Activated CD4-positive, alpha-beta T cell treated with anti-CD3 and anti-CD28 coated beads, Interleukin-2, amount 50 U/mL, for 48 hours (primary cell): ENCODE measurements around the gene FKBP2.
"Not testable (repeated sequence)": the region's sequence is repeated elsewhere in the genome, so short reads cannot be mapped to it uniquely, and the experiment has no call there.

ENCODE experiments used
- DNase-seq, 2 experiments: peaks; one replicate each; pipeline ENCODE4 v3.0.0-alpha.2; 2020

Gene FKBP2

DNA sequence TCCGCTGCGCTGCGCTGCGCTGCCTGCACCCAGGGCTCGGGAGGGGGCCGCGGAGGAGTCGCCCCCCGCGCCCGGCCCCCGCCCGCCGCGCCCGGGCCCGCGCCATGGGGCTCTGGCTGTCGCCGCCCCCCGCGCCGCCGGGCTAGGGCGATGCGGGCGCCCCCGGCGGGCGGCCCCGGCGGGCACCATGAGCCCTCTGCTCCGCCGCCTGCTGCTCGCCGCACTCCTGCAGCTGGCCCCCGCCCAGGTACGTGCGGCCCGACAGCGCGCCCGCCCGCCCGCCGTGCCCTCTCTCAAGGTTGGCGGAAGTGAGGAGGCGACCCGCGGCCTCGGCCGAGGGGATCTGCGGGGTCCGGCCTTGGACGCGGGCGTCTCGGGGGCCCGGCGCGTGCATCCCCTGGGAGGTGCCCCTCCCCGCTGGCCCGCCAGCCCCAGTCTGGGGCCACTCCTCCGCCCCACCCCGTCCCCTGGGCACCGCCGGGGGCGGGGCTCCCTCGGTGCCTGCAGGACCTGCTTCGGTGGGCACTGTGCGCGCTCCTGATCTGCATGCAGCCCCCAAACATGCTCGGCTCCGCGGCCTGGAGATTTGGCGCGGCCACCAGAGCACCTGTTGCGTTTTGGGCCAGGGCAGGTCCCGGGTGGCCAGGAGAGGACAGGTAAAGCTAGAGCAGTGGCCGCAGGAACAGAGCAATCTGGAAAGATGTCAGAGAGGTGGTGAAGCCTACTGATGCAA lies 6.1 kb upstream of the FKBP2 start:
- peak; percentile 49 to 60 for DNase-seq

DNA sequence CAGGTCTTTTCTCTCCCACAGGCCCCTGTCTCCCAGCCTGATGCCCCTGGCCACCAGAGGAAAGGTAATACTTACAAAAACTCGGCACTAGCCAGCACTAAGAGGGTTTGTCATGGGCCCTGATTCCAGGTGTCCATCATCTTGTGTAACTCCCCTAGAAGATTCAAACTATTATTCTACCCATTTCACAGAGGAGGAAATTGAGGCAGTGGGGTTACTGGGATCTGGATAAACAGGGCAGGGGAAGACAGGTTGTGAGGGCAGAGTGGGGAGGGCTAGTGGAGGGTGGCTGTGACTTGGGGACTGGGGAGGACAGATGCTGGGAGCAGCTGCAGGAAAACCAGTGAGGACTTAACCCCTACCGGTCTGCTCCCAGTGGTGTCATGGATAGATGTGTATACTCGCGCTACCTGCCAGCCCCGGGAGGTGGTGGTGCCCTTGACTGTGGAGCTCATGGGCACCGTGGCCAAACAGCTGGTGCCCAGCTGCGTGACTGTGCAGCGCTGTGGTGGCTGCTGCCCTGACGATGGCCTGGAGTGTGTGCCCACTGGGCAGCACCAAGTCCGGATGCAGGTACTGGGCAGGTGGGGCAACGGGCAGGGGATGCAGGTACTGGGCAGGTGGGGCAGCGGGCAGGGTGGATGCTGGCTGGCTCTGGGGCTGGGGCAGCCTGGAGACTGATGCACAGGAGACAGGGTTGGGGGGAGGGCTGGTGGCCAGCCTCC lies 5.3 kb upstream of the FKBP2 start:
- DNase-seq: no peak

DNA sequence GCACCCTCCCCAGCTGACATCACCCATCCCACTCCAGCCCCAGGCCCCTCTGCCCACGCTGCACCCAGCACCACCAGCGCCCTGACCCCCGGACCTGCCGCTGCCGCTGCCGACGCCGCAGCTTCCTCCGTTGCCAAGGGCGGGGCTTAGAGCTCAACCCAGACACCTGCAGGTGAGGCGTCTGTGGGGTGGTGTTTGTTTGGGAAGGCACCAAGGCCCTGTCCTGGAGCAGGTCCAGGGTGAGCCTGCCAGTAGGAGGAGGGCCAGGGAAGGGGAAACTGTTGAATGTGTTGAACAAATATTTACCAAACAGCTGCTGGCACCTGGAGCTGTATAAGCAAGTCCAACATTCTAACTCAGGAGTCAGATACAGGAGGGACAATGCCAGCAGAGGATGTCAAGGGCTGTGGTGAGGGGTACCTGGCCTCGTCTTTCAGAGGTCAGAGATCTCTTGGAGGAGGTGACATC lies 3.4 kb upstream of the FKBP2 start:
- DNase-seq: no peak

DNA sequence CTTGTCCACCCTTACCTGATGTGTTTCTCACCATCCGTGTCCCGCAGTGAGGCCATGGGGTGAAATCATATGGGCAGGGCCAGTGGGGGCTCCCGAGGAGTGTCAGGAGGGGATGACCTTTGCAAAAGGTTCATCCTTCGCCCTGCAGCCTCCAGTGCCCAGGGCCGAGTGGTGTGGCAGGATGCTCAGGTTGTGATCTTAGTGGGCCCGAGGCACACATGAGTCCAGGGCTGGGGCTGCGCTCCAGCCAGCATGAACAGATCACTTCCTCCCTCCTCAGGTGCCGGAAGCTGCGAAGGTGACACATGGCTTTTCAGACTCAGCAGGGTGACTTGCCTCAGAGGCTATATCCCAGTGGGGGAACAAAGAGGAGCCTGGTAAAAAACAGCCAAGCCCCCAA lies 2.8 kb upstream of the FKBP2 start:
- no peak for DNase-seq

DNA sequence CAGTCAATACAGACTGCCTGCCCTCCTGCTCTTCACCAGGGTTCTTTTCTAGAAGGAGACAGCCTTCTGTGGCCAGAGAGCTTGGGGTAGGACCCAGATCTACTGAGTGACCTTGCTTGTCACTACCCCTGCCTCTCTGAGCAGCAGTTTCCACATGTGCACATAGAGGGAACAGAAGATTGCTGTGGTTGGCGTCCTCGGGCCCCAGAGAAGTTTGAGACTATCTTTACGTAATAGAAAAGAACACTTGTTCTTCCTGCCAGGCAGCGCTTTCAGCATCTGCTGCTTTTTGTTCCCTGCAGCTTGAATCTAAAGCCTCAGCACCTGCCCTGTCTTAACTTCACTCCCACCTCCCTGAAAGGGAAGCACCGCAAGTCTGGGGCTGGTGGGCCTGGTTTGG lies 1.9 kb upstream of the FKBP2 start:
- DNase-seq: no peak

DNA sequence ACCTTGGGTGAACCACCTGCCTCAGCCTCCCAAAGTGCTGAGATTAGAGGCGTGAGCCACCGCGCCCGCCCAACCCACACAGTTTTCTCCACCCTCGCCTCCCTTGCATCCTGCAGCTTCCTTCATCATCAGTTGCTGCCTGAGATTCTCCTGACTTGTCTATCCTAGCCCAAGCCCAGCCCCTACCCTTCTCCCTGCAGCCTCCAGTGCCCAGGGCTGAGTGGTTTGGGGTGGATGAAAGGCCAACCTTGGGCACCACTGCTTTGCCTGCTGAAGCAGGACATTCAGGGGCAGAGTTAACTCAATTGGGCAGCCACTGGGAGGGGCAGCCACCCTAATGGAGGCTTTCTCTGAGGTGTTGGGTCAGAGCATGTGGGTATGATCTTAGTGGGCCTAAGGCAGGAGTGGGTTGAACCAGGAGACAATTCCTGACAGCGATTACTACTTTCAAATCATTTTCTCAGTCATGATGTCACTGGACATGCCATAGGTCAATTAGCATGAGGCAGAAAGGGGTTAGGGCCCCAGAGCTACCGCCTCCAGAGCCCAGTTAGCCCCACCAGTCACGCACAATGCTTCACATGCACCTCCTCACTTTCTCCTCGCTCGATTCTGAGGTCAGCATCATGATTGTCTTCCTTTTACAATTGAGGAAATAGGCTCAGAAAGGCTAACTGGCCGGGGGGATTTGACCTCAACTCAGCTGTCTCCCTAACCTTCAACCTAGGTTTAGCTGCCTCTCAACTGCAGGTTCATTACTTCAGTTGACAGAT lies 1.0 kb upstream of the FKBP2 start:
- DNase-seq: peak; percentile 30 to 45

DNA sequence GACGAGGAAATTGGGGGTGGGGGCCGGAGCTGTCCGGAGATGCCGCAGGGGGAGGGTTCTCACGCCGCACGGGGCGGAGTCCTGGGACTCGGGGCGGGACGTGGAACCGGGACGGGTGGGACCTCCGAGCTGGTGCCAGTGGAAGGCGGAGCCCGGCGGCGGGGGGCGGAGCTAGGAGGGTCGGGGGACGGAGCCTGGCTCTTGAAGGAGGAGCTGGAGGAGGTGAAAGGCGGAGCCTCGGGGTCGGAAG lies 271 bp downstream of the FKBP2 start:
- peak; percentile 100 for DNase-seq

DNA sequence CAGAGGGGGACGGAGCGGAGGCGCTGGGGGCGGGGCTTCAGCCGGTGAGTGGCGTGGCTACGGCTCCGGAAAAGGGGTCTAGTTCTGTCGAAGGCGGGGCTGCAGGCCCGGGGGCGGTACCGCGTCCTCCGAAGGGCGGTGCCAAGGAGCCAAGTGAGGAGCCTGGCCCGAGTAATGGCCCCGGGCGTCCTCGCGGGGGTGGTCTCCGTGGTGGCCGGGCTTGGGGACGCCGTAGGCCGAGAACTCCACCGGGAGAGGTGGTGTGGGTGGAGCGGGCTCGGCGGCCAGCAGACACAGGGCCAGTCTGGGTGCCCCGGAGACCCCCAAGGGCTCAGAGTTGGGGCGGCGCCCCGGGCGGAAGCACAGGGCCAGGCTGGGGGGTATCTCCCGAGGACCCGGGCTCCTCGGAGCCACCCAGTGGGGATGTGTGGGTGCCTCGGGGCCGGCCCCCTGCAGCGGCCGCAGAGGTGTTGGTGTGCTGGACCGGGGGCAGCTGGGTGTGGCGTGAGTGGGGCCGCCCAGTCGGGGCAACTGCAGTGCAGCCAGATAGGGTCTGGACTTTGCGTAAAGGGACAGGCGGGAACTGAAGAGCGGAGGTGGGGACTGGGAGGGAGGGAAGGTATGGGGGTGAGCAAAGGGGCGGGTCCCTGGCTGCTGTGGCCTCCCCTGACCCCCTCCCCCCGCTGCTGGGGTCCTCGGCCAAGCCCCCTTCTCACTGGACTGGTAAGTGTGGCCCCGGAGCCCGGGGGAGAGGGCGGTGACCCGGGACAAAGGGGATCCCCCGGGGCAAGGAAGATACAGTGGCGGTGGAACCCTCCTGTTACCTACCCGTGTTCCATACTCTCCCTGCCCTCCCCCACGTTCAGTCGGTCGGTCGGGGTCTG lies 838 bp downstream of the FKBP2 start:
- DNase-seq: peak; percentile 34 to 47

DNA sequence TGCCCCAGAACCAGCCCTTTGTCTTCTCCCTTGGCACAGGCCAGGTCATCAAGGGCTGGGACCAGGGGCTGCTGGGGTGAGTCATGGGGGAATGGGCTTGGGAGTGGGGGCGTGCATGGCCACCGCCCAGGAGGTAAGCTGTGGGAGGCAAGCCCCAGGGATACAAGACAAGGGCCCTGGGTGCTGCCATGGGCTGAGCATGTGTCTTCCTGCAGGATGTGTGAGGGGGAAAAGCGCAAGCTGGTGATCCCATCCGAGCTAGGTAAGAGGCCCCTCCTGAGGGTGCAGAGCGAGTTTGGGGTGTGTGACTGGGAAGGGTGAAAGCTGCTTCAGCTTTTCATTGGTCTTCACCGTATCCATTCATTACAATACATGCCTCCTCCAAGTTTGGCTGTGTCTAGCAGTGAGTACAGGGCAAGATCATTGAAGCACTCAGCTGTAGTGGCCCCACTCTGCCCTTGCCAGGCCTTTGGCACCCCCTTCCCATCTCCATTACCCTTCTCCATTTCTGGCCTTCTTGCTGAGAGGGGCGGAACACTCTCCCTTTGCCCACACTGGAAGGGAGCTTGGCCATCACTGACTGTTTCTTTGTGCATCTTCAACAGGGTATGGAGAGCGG lies 2.5 kb downstream of the FKBP2 start:
- DNase-seq: no peak

DNA sequence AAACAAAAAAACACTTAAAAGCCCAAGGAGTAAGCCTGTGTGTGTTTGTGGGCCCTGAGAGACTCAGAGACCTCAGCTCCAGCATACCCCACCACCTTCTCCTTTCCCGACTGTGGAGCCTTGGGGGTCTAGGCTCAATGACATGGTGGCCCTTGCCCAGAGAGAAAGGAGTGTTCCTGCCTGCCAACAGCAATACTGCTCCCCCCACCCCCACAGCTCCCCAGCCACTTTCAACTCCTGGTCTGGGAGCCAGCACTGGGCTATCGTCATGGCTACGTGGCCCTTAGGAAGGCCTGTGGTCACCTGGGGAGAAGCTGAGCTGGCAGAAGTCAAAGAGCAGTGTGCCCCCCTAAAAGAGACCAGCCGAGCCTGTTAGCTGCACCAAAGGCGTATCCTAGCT lies 3.2 kb downstream of the FKBP2 start:
- DNase-seq: no peak

DNA sequence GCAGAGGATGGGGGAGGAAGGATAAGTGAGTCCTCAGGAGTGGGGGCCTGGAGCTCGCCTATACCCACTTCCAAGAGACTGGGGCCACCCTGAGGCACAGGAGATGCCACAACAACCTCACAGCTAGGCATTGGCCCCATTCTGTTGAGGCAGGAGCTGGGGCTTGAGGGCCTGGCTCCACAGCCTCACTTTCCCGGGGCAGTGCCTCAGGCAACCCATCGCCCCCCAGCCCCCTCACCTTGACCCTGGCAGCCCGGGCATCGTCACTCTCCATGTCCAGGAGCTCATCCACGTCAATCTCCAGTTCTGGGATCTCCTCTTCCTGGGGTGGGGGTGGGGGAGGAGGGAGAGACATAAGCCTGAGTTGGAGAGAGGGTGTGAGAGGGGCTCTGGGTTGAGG lies 4.1 kb downstream of the FKBP2 start:
- no peak for DNase-seq

DNA sequence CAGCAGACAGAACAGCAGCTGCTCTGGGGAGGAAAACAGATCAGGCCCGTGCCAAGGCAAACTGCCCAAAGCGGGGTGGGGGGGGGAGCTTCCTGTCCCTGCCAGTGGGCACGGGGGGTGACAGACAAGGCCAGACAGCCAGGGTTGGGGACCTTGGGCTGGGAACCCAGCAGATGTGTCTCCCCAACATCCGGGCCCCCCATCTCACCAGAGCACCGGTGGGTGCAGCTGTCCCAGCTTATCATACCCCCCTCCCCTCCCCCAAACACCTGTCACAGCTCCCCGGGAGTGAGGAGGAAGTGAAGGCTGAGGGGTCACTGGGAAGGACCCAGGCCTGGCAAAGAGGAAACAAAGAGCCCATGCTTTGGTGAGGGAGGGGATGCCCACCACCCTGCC lies 4.5 kb downstream of the FKBP2 start:
- DNase-seq: peak in 1 of 2 experiments; percentile 31

DNA sequence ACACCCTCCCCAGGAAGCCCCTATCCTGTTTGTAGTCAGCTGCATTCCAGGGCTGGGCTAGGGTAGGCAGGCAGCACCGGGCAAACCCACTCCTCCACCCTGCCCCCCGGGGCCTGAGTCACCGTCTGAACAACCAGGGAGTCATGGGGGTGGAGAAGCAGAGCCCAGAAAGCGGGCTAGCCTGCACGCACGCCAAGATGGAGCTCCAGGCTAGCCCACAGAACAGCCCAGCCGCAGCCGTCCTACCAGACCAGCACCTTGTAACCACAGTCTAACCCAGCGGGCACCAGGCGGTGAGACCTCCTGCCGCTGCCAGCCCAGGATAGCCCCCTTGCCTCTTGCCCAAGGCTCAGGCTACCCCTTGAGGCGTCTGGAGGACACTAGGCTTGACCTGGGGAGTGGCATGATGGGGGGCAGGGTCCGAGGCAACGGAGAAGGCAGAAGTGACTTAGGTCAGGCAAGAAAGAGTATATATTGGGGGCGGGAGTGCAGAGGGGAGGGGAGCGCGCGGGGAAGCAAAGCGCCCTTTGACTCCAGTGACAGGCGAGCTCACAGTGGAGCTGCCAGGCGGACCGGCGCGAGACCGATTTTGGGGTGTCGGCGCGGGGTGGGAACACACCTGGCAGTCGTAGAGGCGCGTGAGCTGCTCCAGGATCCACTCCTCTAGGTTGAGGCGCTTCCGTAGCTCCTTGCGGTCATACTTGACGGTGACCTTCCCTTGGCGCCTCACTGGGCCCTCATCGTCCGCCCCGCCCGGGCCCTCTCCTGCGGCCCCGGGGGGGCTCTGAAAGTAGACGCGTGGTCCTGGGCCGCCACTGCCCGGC lies 5.1 kb downstream of the FKBP2 start:
- peak; percentile 83 to 86 for DNase-seq

DNA sequence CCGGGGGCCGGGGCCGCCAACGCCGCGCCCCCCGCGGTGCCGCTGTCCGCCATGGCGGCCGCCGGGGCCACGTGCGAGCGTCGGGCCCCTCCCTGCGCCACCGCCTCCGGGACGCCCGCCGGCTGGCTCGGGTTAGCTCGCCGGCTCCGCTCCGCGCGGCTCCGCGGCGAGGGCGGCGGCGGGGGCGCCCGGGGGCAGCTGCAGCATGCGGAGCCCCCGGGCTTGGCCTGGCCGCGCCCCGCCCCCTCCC lies 5.7 kb downstream of the FKBP2 start:
- DNase-seq: not testable (repeated sequence)

DNA sequence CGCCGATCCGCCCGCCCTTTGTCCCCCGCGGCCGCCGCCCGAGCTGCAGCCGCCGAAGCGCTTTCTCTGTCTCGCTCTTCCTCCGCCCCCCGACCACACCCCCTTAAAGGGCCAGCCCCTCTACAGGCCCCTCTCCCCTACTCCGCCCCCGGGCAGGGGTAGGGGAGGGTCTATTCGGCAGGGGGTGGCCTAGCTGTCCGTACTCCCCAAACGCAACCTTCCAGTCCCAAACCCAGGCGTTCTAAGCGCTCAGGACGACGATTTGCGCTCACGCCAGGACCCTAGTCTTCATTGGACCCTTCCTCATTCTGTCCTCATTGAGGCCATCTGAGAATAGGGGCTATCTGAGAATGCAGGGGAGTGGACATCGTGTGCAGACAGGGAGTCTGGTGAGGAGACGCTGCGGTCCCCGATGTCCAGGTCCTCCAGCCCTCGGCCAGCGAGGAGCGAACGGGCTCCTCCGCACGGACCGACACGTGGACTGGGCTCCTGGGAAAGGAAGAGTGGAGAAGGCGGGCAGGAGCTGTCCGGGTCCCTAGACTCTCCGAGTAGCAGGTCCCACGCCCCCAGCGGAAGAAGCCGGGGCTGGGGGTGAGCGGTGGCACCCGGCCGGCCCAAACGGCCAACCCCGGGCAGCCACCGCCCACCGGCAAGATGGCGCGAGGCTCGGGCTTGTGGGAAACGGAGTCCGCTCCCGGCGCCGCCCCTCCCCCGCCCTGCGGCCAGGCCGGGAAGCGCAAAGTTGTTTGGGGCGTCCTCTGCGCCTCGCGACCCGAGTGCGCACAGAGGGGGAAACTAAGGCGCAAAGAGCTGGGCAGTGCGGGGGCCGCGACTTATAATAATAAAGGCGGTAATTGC lies 6.2 kb downstream of the FKBP2 start, which contains the start of gene PPP1R14B:
Gene PPP1R14B (minus strand): TSS at position 73 of the 858 bp plus-strand sequence. CDS start 270 bp downstream, outside the sequence.
- peak; percentile 86 to 89 for DNase-seq

DNA sequence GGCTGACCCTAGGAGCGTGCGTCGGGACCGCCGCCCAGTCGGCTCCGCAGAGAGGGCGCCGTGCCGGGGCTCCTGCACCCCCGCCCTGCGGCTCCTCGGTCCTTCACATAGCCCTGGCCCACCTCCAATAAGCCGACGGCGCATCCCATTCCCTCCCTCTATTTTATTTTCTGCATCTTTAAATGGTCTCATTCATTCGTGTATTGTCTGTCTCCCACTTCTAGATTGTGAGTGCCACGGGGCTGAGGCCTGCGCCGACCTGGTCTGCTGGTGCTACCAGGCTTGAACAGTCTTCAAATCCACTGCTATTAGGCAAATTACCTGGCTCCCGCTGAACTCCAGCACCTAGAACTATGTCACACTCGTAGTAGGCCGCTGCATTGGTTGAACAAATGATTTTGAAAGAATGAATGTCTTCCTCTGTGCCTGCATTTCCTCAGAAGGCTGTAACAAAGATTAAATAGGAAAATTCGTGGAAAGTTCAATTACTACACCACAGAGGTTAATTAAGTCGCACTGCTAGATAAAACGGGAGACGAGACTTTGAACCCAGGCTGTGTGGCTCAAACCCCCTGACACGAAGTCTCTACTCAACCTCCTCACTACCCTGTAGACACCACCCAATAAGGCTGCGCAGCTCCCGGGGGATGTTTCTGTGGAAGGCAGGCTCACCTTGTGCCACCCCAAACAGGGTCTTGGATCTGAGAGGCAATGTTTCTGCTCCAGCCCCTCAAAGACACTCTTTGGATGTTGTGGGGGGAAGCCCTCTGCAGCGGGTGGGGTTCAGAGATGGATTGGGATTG lies 7.0 kb downstream of the FKBP2 start:
- no peak for DNase-seq

DNA sequence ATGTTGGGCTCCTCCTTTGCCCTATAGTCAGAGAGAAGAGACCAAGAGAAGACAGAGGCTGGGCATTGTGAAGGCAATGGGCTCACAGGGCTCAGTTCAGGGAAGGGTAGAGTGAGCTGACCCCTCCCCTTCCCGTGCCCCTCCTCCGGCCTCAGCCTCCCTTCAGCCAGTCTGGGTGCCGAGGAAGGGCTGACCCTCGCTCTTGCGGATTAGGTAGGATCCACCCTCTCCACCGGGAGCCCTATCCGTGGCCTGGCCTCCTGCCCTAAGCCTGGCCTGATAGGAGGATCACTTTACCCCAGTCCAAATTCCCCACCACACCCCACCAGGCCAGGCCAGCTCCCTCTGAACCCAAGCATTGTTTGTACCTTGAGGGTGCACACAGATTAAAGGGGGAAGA lies 7.7 kb downstream of the FKBP2 start:
- DNase-seq: no peak

DNA sequence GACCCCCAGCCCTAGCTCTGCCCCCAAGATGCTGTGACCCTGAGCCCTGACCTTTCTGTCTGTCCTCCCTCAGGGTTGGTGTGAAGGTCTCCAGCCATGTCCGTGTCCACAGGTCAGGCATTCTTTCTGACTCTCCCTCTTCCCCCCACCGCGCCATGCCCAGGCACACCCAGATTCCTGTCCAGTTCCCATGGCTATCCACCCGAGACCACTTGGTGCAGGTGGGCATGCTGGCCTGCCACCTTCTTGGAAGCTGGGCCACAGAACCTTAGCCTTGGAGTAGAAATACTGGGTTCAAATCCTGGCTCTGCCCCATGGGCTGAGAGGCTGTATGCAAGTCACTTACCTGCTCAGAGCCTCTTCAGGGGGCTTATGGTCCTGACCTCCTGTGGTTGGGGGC lies 8.1 kb downstream of the FKBP2 start:
- no peak for DNase-seq

DNA sequence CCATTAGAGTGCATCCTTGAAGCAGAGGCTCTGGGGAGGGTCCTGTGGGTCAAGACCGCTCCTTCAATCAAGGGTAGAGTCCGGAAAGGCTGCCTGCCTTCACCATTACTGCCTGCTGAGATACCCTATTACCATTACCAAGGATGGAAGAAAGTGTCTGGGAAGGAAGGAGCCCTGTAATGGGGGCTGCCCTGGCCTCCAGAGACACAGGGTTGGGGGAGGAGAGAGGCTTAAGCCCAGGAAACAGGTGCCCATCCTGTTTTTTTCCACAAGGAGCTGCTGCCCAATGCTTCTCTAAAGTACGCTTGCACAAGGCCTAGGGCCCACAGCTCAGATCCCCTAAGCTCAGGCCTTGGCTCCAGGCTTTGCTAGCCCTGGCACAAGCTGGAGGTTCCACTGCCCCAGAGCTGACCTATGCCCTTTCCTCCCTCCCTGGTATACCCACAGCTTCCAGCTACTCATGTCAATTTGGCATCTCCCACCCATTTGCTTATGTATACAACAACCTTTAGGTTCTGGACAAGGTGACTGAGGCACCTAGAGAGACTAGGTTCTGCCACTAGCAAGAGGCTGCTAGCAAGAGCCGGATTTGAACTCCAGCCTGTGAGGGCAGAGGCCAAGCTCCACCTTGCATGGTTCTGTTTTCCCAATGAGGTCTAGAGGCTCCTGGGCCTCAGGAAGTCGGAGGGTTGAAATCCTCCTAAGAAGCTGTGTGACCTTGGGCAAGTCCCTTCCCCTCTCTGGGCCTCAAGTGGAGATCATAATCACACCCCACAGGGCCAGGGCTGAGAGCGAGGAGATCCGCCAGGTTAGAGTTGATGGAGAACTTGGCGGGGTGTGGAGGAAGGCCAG lies 8.9 kb downstream of the FKBP2 start:
- peak in 1 of 2 experiments; percentile 15 for DNase-seq
